Brain microvascular endothelial cell (primary cell): ENCODE measurements around the gene IL4R.

Source experiments
- DNase-seq: peaks from one replicate; pipeline ENCODE4 v3.0.0-alpha.2; 2020
- H3K27ac ChIP-seq: fragments of 250-450 bp; sonication (Bioruptor Pico); 2 replicates; pipeline ENCODE4 v1.5.1; 2020; ENCODE audit warnings: mild to moderate bottlenecking, moderate library complexity
- H3K27me3 ChIP-seq: fragments of 250-450 bp; sonication (Bioruptor Pico); replicated peaks from 2 replicates; pipeline ENCODE4 v1.5.1; 2020; ENCODE audit warnings: mild to moderate bottlenecking
- H3K36me3 ChIP-seq: fragments of 250-450 bp; sonication (Bioruptor Pico); replicated peaks from 2 replicates; pipeline ENCODE4 v1.5.1; 2020; ENCODE audit warnings: mild to moderate bottlenecking
- H3K4me3 ChIP-seq: 2 replicates; pipeline ENCODE4 v1.5.1; 2011; ENCODE audit warnings: low read depth, mild to moderate bottlenecking, control low read depth, low read length, moderate library complexity
- CTCF ChIP-seq: IDR thresholded peaks from 2 replicates; pipeline ENCODE4 v1.5.1; 2011; ENCODE audit warnings: low read depth, mild to moderate bottlenecking, moderate library complexity, low read length, control low read depth, inconsistent platforms; ENCODE audit errors: missing control alignments
- in situ Hi-C: cut with HindIII; loops from 2 replicates; pipeline ENCODE4 v1.10.0; 2017; ENCODE audit warnings: low sequenced_read_pairs, low pct_ligation_motif_present

The IL4R gene

GRCh38 chr16:27379919-27380318 lies 66.1 kb downstream of the IL4R start:
- no peak for TF ChIP-seq CTCF
- no peak for DNase-seq
- Histone ChIP-seq H3K27ac (no peak overlapping the region), H3K4me3 (no peak overlapping the region), H3K36me3 (no peaks in the 10 kb centered on the region), H3K27me3 (no peaks in the 10 kb centered on the region)
- in situ Hi-C loops: no loop called here

- in situ Hi-C loops: no loop called here
- DNase-seq: no peak
- TF ChIP-seq CTCF: no peak
Measured at GRCh38 chr16:27381236-27381635, 67.5 kb downstream of the IL4R start.

DNA sequence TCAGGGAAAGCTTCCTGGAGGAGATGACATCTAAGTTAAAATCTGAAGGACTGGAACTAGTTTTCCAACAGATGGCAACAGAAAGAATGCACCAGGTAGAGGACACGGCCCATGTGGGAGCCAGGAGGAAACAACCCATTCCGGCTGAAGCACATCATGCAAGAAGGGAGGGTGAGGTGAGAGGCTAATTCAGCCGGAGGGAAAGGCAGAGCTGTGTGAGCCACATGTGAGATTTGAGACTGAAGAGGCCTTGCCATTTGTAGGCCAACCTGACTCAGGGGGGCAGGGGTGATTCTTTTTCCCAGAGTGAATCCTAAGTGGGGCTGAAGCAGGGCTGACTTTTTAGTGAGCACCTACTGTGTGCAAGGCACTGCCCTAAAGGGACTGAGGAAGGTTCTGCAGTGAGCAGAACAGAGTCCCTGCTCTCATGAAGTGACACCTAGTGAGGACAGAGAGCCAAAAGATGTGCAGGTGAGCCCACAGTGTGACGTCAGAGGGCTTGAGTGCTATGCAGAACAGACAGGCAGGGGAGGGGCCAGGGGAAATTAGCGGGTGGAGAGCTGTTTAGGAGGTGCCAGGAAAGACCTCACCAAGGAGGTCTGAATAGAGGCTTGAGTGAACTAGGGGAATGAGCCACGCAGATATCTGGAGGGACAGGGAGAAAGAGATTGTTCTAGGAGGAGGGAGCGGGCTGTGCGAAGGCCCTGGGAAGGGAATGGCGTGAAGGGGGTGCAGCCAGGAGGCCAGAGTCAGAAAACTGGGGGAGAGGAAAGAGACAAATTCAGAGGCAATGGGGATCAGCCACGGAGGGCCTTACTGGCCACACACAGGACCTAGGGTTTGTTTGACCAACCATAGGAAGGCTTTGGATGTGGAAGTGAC lies 68.4 kb downstream of the IL4R start:
- DNase-seq: no peak
- in situ Hi-C loops: no loop called here
- H3K27me3 ChIP-seq: no peaks in the 10 kb centered on the region

More at GRCh38 chr16:27381236-27381635, 67.5 kb downstream of the IL4R start:
- Histone ChIP-seq H3K36me3 (no peaks in the 10 kb centered on the region), H3K27me3 (no peaks in the 10 kb centered on the region), H3K4me3 (no peak overlapping the region), H3K27ac (no peak overlapping the region)

DNA sequence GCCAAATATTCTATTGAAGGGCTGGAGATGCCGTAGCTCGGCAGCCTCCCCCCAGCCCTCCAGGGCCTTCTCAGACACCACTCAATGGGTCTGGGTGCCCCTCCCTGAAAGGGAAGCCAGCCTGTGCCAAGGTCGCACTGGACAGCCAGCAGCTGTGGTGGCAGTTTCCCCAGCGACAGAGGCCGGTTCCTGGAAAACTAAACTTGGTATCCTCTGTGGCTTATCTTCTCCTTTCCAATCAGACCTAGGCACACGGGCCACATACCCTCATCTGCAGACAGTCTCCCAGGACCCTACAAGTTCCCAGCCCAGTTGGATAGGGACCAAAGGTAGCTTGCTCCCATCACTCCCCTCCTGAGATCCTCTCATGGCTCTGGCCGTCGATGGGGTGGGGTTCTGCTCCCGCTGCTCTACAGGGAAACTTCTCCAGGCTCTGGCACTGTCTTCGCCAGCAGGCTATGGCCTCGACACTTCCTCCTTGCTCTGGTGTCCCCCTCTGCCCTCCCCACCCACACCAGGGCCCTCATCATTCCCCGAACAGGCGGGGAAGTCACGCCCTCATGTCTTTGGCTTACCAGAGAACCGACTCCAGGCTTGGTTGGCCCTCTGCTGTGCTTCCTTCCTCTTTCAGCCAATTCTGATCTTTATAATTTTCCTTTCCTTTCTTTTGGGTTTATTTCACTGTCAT lies 69.9 kb downstream of the IL4R start:
- no peak overlapping the region for H3K27ac ChIP-seq
- in situ Hi-C loops: no loop called here
- TF ChIP-seq CTCF: no peak
- DNase-seq: no peak
- no peaks in the 10 kb centered on the region for H3K27me3 ChIP-seq
- H3K36me3 ChIP-seq: no peaks in the 10 kb centered on the region
- no peak overlapping the region for H3K4me3 ChIP-seq

More for the DNA sequence above, 68.4 kb downstream of the IL4R start:
- TF ChIP-seq CTCF: no peak
- H3K36me3 ChIP-seq: no peaks in the 10 kb centered on the region
- H3K27ac ChIP-seq: no peak overlapping the region
- no peak overlapping the region for H3K4me3 ChIP-seq

DNA sequence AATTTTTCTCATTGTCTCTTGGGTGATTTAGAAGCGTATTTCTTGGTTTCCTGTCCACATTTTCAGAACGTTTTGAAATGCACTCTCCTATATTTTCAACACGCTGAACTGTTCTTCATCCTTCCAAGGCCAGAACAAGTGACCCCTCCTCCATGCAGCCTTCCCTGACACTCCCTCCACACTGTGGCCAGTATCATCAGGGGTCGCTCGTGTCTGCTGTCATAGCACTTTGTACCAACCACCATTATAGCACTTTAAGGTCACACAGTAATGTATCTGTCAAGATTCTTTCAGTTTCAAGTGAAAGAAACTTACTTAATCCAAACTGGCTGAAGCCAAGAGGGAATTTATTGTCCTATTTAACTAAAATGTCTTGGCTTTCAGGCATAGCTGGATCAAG lies 70.7 kb downstream of the IL4R start:
- no peak for TF ChIP-seq CTCF
- Histone ChIP-seq H3K27ac (no peak overlapping the region), H3K4me3 (no peak overlapping the region), H3K36me3 (no peaks in the 10 kb centered on the region), H3K27me3 (no peaks in the 10 kb centered on the region)
- in situ Hi-C loops: no loop called here
- DNase-seq: no peak
